Kidney glomerular epithelial cell (primary cell): ENCODE measurements around the gene MLEC.

Source experiments
- DNase-seq: peaks from one replicate; lab custom pipeline; 2025; lab: John Stamatoyannopoulos, UW

MLEC gene

DNA sequence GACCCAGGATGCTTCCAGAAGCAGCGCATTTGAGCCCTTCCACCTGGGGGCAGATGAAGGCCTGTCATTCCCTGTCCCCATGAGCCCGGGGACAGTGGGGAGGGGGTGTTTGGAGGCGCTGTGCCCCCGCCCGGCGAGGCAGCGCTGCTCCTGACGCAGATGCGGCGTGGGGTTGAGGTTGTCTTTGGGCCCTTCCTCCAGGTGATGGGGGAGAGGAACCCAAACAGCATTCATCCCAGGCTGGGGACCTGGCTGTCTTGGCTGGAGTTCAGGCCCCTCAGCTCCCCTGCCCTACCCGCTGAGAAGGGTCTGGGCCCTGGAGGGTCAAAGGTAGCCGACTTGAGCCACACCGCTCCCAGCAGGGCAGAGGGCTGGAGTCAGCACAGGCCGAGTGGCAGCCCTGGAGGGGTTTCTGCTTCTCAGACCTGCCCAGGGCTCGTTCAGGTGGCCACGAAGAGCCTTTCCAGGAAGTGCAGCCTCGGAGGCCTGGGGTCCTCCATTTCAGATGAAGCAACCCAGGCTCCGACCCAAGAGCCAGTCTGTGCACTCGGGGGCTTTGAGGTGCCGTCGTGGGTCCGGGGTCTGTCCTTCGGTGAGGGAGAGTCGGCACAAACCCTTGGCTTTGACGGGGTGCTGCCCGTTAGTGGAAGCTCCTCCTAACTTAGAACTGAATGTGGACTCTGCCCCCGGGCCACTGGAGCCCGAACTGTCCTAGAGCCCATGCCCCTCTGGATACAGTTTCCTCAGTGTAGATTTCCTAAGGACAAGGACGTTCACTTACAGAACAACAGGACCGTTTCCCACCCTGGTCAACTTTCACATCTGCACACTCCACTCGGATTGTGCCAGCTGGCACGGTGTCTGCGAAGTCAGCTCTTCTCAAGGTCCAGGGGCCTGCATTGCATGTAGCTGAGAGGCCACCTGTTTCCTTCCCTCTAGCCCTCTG, 54.8 kb downstream of the MLEC start:
- no peak for DNase-seq

DNA sequence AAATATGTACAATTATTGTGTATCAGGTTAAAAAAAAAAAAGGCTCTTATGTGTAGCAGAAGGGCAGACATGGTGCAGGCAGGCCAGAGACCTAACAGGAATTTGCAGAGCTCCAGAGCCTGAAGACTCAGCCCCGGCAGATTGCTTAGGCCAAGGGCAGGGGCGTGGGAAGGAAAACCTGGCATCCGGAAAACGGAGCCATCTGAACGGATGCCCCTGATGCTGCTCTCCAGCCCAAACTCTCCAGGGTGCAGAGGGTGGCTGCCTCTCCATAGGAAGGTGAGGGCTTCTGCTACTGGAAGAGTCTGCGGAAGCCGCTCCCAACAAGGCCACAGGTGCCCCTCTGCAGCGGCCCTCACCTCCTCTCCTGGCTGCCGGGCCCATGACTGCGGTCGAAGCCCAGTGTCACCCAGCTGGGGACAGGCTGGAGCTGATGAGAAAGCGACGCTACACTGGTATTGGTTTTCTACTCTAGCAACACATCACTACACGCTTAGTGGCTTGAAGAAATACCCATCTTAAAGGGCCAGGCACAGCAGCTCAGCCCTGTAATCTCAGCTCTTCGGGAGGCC, 58.1 kb downstream of the MLEC start:
- no peak for DNase-seq

DNA sequence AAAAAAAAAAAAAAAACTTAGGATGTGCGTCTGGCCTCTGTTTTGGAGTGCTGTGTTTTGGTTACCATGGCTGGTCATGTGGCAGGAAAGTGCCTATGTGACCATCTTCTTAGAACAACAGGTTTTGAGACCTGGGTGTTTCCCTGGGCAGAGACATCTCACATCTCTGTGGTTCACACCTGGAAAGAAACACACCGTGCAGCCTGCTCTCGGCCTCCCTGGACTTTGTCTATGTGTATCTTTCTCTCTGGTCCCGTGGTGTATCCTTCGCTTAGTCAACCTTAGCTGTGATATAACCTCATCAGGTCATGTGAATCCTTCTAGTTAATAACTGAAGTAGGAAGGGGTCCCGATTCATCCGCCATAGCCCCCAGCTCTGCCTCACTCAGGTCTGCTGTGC, 61.3 kb downstream of the MLEC start:
- DNase-seq, result no peak

DNA sequence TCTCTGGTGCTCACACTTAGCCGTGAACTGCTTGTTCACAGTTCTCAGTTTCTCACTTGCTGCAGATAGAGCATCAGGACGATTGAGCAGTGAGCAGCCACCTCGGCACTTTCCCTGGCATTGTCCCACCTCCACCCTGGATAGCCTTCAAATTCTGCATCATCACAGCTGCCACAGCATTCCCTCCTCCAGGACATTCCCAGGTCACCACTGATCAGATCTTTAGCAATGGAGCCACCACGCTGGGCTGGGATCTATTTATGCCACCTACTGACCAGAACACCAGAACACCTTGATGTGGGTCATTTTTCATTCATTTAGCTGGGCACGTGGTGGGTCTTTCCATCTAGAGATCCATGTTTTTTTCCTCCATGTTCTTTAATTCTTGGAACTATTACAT, 62.3 kb downstream of the MLEC start:
- DNase-seq, result no peak

DNA sequence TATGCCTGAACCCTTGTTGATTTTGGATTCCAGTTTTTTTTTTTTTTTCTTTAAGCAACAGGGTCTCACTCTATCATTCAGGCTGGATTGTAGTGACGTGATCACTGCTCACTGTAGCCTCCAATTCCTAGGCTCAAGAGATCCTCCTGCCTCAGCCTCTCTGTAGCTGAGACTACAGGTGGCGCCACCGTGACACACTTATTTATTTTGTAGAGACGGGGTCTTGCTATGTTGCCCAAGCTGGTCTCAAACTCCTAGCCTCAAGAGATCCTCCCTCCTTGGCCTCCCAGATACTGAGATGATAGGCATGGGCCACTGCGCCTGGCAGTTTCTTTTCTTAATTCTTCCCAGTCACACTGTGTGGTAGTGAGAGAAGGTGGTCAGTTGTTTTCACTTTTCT, 63.9 kb downstream of the MLEC start:
- DNase-seq, result no peak

DNA sequence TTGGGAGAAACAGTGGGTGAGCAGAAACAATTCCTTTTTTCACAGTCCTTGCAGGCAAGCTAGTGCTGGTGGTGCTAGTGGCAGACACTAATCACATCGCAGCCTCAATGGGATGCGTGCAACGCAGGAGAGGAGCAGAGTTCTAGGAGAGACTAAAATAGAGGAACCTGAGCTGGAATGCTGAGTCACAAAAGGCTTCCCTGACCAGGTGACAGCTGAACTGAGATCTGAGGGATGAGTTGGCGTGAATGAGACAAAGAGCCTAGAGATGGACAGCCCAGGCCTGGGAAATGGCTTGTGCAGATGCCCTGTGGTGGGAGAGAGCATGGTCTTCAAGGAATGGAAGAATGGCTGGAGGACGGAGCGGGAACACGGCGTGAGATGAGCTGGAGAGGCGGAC, 64.4 kb downstream of the MLEC start:
- DNase-seq, result no peak
